MM.1S (cell line): ENCODE data around the gene SLC16A9.

Experiments used
- CTCF ChIP-seq: fragments of 300-600 bp; sonication (generic); IDR thresholded peaks from 2 replicates; pipeline ENCODE4 v1.5.1; 2016; ENCODE audit warnings: antibody characterized with exemption, low read length, mixed read lengths
- EZH2 ChIP-seq: fragments of 300-600 bp; sonication (generic); optimal IDR thresholded peaks from 2 replicates; pipeline ENCODE3; 2017; ENCODE audit warnings: low read depth, mild to moderate bottlenecking, antibody characterized with exemption, low read length, mixed read lengths
- EZH2phosphoT487 ChIP-seq: fragments of 300-600 bp; sonication (generic); IDR thresholded peaks from 2 replicates; pipeline ENCODE4 v1.6.1; 2018; ENCODE audit warnings: antibody characterized with exemption, low read length

- TF ChIP-seq EZH2: no peak
- no peak for TF ChIP-seq CTCF
- TF ChIP-seq EZH2phosphoT487: no peak
These were observed 17.5 kb downstream of the SLC16A9 start for GRCh38 chr10:59692113-59692512.
